Uterus (tissue), 4 donors: ENCODE data around the gene UQCRQ. TPM values are rescaled to one million over a fixed set of nuclear protein-coding genes. Genes with fewer than 3 reads are reported as not detected.

Source experiments
- DNase-seq, 2 donors: peaks; one replicate each; pipeline ENCODE4 v3.0.0-alpha.2; 2019 to 2020
- H3K27ac ChIP-seq, 2 donors: fragments of 200-600 bp; sonication (generic); 1 replicate in 1 of 2; 2 replicates in 1 of 2; pipeline ENCODE4 v1.5.1; 2016 to 2018
- H3K27me3 ChIP-seq, 2 donors: fragments of 200-600 bp; sonication (generic); one replicate each; pipeline ENCODE4 v1.5.1; 2018 to 2019; ENCODE audit warnings: control low read depth in 1 of 2
- H3K36me3 ChIP-seq, 2 donors: fragments of 200-600 bp; sonication (generic); one replicate each; pipeline ENCODE4 v1.5.1; 2019; ENCODE audit warnings: control low read depth in 1 of 2
- H3K4me1 ChIP-seq, 2 donors: fragments of 200-600 bp; sonication (generic); one replicate each; pipeline ENCODE4 v1.5.1; 2018 to 2019; ENCODE audit warnings: control low read depth in 1 of 2
- H3K4me3 ChIP-seq, 2 donors: fragments of 200-600 bp; sonication (generic); 1 replicate in 1 of 2; 2 replicates in 1 of 2; pipeline ENCODE4 v1.5.1; 2018 to 2019; ENCODE audit warnings: mild to moderate bottlenecking in 1 of 2
- H3K9me3 ChIP-seq, 2 donors: fragments of 200-600 bp; sonication (generic); one replicate each; pipeline ENCODE4 v1.5.1; 2019; ENCODE audit warnings: control low read depth in 1 of 2
- POLR2A ChIP-seq, 2 donors: fragments of 450-650 bp; IDR thresholded peaks; one replicate each; pipeline ENCODE4 v1.6.1; 2016; ENCODE audit warnings: antibody characterized with exemption in 2 of 2, mild to moderate bottlenecking in 1 of 2, moderate library complexity in 1 of 2
- intact Hi-C: fragments of 100-400 bp; cut with DNase I; formaldehyde crosslinking; loops from one replicate; pipeline ENCODE4 v1.15.1; 2023; ENCODE audit warnings: low total_unique reads
- small RNA-seq: library from RNA; depleted of rRNA; stranded (forward); fragments of <200 nt; gene quantifications from one replicate; pipeline ENCODE3, GENCODE V24; 2016
- total RNA-seq, 4 donors: library from RNA; depleted of rRNA in 3 of 4; stranded (reverse); fragments of >200 nt in 3 of 4; gene quantifications; one replicate each; pipeline versions ENCODE4 v1.1.0 to v1.2.4, GENCODE V29; 2014 to 2023
- TF ChIP-seq, protein P1 (sequence below), 4 experiments: fragments of 200-600 bp in 2 of 4; fragments of 450-650 bp in 2 of 4; sonication (generic) in 2 of 4; IDR thresholded peaks; one replicate each; pipeline ENCODE4 v1.5.1; 2016 to 2019; ENCODE audit warnings: antibody characterized with exemption in 4 of 4, mild to moderate bottlenecking in 2 of 4, moderate library complexity in 1 of 4
- donor health status: DM: yes; HTN: yes; CAD: no.

The UQCRQ gene
- total RNA-seq, 4 donors from 2014 or later, result 30.5 to 196 (median 115) TPM

DNA sequence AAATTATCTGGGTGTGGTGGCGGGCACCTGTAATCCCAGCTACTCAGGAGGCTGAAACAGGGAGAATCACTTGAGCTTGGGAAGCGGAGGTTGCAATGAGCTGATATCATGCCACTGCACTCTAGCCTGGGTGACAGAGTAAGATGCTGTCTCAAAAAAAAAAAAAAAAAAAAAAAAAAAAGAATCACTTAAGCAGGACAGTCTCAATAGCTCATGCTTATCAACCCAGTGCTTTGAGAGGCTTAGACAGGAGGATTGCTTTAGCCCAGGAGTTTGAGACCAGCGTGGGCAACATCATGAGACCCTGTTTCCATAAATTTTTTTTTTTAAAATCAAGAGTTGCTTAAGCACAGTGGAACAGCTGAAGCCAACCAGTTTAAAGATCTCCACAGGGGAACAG is 49.6 kb downstream of the UQCRQ start:
- TF ChIP-seq POLR2A (IDR thresholded peaks at IDR 0.05), result no peak
- TF ChIP-seq, protein P1, sequence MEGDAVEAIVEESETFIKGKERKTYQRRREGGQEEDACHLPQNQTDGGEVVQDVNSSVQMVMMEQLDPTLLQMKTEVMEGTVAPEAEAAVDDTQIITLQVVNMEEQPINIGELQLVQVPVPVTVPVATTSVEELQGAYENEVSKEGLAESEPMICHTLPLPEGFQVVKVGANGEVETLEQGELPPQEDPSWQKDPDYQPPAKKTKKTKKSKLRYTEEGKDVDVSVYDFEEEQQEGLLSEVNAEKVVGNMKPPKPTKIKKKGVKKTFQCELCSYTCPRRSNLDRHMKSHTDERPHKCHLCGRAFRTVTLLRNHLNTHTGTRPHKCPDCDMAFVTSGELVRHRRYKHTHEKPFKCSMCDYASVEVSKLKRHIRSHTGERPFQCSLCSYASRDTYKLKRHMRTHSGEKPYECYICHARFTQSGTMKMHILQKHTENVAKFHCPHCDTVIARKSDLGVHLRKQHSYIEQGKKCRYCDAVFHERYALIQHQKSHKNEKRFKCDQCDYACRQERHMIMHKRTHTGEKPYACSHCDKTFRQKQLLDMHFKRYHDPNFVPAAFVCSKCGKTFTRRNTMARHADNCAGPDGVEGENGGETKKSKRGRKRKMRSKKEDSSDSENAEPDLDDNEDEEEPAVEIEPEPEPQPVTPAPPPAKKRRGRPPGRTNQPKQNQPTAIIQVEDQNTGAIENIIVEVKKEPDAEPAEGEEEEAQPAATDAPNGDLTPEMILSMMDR (IDR thresholded peaks at IDR 0.05), result no peak
- H3K4me3 ChIP-seq, result no peak overlapping the region
- no peaks in the 10 kb centered on the region for H3K4me1 ChIP-seq
- intact Hi-C loops, result no loop called here
- H3K36me3 ChIP-seq, result no peaks in the 10 kb centered on the region
- no peaks in the 10 kb centered on the region for H3K27me3 ChIP-seq
- no peaks in the 10 kb centered on the region for H3K9me3 ChIP-seq
- no peak for DNase-seq
- no peak overlapping the region for H3K27ac ChIP-seq

Small RNAs within 50 kb of the gene (small RNA-seq; reads per million reads assigned to genes)
- gene RNA5SP192, result not detected

Other genes with a start within 250 kb of the UQCRQ start
- gene IL13, start 208.5 kb upstream of the UQCRQ start, total RNA-seq, result under 1 TPM in 1 of 4 donors, not detected in 3; 0.73 TPM
- not detected for gene IL4, start 192.7 kb upstream of the UQCRQ start, total RNA-seq
- 100 to 1,000 TPM in 1 of 4 donors, 10 to 100 TPM in 2, 1 to 10 TPM in 1; 5.9 to 203 (median 19.5) TPM for gene KIF3A, start 129.1 kb upstream of the UQCRQ start, total RNA-seq
- gene CCNI2, start 119.2 kb upstream of the UQCRQ start, total RNA-seq, result not detected
- 10 to 100 TPM; 17.7 to 49.4 (median 36.4) TPM for gene SEPTIN8, start 89.4 kb upstream of the UQCRQ start, total RNA-seq
- gene SOWAHA, start 53.3 kb upstream of the UQCRQ start, total RNA-seq, result under 1 TPM in 3 of 4 donors, not detected in 1; under 0.01 to 0.14 (median 0.12) TPM
- 10 to 100 TPM in 3 of 4 donors, 1 to 10 TPM in 1; 5.0 to 28.0 (median 12.3) TPM for gene SHROOM1, start 36.0 kb upstream of the UQCRQ start, total RNA-seq
- 1 to 10 TPM in 1 of 4 donors, under 1 TPM in 2, not detected in 1; 0.18 to 1.8 (median 0.62) TPM for gene GDF9, start 173 bp upstream of the UQCRQ start, total RNA-seq
- 1 to 10 TPM in 2 of 4 donors, under 1 TPM in 1, not detected in 1; 0.88 to 3.4 (median 1.1) TPM for gene LEAP2, start 7.0 kb downstream of the UQCRQ start, total RNA-seq
- 100 to 1,000 TPM in 1 of 4 donors, 10 to 100 TPM in 3; 39.1 to 104 (median 66.5) TPM for gene AFF4, start 97.0 kb downstream of the UQCRQ start, total RNA-seq
- 10 to 100 TPM in 3 of 4 donors, 1 to 10 TPM in 1; 5.6 to 25.7 (median 16.0) TPM for gene ZCCHC10, start 159.9 kb downstream of the UQCRQ start, total RNA-seq
- gene HSPA4, start 185.4 kb downstream of the UQCRQ start, total RNA-seq, result 100 to 1,000 TPM in 1 of 4 donors, 10 to 100 TPM in 3; 22.4 to 107 (median 72.4) TPM